DMS153 treated with DMSO at 0.1 percent for 48 hours (cell line): ENCODE data around the gene LAMA5.

Source experiments
- DNase-seq: peaks from one replicate; lab custom pipeline; 2025; ENCODE audit not compliant: unreplicated experiment; lab: John Stamatoyannopoulos, UW

LAMA5 gene

DNA sequence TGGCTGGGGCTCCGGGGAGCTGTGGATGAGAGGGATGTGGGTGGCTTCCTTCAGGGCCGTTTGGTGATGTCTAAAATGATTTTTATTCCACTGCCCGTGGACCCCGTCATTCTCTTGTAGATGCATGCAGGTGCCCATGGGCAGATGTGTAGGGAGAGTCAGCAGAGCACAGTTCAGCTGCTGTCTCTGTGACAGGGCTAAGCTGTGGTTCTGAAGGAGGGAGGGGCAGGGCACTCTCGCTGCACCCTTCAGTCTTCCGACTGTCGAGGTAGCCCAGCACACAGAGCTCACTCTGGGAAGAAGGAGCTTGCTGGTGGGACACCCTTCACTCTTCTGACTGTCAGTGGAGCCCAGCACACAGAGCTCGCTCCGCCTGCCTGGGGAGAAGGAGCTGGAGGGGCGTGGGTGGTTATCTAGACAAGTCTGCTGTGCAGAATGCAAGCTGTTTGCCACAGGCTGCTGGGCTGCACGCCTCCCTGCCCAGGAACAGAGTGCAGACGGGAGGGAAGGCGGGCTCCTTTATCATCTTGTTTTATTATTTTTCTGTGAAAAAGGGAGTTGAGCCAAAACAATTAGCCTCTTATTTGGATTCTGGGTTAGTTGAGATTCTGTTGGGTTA is 92.7 kb downstream of the LAMA5 start:
- no peak for DNase-seq

DNA sequence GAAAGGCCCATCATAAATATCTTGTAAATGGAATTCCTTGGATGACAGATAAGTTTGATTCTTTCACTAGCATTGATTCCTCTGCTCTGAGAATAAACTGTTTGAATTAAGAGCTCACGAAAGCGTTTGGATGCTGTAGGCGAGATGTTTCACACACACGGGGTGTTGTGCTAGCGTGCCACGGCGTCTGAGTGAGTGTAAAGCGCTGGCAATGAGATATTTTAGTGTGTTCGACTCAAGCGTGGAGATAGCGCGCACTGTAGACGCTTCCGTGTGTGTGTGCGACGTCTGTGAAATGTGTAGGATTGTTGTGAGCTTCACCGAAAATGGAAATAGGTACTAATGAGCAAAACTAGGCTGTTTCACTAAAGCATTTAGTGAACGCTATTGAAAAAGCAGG is 93.7 kb downstream of the LAMA5 start:
- DNase-seq: no peak

GRCh38 chr20:62272200-62272599 is 94.9 kb downstream of the LAMA5 start:
- no peak for DNase-seq

GRCh38 chr20:62269871-62270270 is 97.2 kb downstream of the LAMA5 start:
- DNase-seq: no peak

- DNase-seq: no peak
Measured at GRCh38 chr20:62269378-62269777, 97.7 kb downstream of the LAMA5 start.

- DNase-seq: no peak
Measured at GRCh38 chr20:62268228-62268900, 98.7 kb downstream of the LAMA5 start.

DNA sequence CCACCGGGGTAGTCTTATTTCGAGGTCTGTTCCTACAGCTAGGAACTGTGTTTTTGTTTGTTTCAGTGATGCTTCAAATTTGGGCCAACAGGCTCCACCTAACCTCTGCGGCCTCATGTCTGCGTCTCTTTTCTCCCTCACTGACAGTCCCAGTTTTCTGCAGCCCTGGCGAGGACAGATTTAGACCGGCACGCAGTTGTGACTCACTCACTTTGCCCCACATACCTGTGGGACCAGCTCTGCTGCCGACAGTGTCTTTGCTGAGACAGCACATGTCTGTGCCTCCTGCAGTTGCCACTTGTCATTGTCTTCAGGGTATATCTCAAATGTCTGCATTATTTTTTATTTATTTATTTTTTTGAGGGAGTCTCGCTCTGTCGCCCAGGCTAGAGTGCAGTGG is 99.6 kb downstream of the LAMA5 start:
- no peak for DNase-seq

DNA sequence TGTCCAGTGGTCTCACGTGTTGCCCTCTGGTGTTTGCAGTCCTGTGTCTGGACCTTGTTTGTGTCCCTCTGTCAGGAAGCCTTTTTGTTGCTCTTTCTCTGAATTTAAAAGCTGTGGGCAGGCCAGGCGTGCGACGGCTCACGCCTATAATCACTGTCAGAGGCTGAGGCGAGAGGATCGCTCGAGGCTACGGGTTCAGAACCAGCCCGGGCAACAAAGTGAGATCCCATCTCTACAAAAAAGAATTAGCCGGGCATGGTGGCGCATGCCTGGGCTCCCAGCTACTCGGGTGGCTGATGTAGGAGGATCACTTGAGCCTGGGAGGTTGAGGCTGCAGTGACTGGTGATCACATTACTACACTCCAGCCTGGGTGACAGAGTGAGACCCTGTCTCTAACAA is 100.3 kb downstream of the LAMA5 start:
- DNase-seq: no peak

DNA sequence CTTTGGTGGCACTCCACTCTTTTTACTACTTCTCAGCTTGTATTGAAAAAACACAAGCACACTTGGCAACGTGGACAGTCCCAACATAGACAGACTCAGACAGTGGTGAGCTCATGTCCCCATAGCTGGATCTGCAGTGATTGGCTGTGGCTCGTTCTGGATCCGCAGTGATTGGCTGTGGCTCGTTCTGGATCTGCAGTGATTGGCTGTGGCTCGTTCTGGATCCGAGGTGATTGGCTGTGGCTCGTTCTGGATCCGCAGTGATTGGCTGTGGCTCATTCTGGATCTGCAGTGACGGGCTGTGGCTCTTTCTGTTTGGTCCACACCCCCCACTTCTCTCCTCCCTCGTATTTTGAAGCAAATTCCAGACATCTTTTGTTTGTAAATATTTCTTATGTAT is 100.8 kb downstream of the LAMA5 start:
- DNase-seq: no peak

DNA sequence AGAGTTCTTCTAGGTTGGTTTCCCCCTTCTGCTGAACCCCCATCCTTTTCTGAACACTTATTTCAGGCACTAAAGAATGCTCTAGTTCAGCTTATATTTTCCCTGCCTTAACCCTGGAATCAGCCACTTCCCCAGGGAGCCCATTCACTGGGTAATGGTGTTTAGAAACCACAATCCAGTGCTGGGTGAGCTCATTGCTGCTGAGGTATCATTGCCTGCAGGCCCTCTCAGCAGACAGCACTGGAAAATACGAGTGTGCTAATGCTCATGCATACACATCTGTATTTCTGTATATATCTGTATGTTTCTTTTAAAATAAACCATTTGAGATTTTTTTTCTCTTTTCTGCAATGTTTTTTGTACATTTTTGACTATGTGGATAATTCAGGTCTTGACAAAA is 101.7 kb downstream of the LAMA5 start:
- no peak for DNase-seq

GRCh38 chr20:62263396-62263795 is 103.7 kb downstream of the LAMA5 start:
- no peak for DNase-seq

DNA sequence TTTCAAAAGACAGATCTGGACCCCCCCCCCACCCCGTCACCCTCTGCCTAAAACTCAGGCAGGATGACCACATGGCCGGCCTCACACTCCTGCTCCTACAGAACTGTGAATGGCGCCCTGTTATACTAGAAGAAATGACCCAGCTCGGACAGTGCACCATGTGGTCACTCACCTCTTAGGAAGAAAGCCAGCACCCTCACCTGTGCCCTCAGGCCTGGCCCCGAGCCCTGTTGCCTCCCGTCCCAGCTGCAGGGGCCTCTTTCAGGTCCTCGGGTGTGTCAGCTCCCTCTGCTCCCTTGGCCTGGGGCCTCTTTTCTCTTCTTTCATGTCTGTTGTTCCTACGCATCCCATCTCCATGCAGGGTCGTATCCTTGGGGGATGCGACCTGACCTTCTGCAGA is 105.0 kb downstream of the LAMA5 start:
- DNase-seq: no peak

- no peak for DNase-seq
Measured at GRCh38 chr20:62259294-62259565, 107.9 kb downstream of the LAMA5 start.
